ENCODE results near the gene IZUMO1R. TPM values are rescaled to one million over a fixed set of nuclear protein-coding genes. Genes with fewer than 3 reads are reported as not detected.
"Not testable (repeated sequence)": the region's sequence is repeated elsewhere in the genome, so short reads cannot be mapped to it uniquely, and the experiment has no call there.

Gene IZUMO1R
- not detected in 2 replicates for total RNA-seq (2014; rRNA removed; shearing (Covaris generic))

DNA sequence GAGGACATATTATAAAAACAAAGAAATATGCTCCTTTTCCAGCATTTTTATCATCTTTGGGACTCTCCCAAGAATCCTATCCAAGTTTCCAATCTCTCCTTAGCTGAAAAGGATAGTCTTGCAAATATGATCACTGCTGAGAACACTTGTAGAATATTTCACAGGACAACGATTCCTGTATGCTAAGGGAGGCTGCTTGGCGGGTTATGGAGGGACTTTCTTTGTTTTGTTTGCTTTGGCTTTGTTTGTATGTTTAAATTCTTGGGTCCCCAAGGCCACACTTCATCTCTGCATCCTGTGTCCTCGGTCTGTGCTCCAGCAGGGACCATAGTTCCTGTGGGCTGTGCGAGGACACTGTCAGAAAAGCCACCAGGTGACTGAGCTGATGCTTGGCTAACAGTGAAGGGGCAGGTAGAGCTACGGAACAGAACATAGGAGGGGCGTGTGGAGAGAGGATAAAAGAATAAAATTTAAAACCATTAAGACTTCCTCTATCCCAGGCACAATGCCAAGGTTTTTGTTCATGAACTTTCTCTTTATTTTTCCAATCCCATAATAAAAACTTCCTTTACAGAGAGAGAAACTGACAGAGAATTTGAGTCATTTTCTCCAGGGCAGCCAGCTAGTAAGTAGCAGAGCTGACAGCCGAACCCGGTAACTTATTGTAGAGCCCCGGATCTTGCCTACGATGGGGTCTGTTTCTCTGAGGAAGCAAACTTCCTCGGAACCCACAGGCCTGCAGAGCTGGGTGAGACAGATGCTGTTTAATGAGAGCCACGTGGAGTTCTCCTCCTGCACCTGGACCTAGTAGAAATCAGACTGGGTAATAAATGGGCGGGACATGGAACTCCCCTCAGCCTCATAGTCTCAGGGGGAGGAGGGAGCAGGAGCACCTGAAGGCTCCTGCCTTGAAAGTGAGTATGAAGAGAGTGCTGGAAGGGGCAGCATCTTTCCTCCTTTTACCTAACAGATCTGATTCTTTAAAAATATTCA is at the start of gene IZUMO1R:
Gene IZUMO1R, plus strand, starts transcription at position 615 of the 993 bp plus-strand sequence. CDS start 1,057 bp downstream, outside the sequence.
- DNase-seq (ENCODE audit: low read depth): no peak

DNA sequence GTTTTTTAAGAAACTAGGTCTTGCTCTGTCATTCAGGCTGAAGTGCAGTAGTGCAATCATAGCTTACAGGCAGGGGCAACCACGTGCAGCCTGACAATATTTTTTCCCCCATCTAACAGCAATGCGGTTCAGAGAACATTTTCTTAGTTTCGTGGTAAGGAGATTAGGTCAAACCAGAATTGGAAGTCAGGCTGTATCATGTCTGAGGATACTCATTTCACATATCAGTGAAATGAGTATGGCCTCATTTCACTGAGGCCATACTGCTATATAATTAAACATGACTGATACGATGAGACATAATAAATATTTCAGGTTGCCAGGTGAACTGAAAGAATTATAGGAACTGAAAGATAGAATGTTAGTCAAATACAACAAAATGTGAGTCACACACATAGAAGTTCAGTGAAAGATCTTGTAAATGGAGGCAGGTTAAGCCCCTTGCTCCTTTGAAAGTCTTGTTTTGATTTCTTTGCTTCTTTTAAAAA is 32.5 kb upstream of the IZUMO1R start:
- no peak for DNase-seq (ENCODE audit: low read depth)

DNA sequence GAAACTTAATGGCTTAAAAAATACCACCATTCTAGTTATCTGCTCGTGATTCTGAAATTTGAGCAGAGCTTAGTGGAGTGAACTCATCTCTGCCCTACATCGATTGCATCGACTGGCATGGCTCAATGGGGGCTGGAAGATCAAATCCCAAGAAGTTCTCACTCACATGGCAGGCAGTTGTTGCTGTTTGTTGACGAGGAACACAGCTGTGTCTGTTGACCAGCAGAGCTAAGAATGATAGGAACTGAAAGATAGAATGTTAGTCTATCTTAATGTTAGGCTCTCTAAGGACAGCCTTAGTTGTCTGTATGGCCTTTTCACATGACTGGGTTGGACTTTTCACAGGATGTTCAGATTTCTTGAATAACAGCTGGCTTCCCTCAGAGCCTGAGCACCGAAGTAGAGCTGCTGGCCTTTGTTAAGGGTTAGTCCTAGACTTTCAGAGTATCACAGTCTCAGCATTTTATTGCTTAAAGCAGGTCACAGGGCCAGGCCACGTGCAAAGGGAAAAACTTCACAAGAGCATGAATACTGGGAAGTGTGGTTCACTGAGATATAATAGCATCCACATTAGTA is 31.6 kb upstream of the IZUMO1R start:
- no peak for DNase-seq (ENCODE audit: low read depth)

DNA sequence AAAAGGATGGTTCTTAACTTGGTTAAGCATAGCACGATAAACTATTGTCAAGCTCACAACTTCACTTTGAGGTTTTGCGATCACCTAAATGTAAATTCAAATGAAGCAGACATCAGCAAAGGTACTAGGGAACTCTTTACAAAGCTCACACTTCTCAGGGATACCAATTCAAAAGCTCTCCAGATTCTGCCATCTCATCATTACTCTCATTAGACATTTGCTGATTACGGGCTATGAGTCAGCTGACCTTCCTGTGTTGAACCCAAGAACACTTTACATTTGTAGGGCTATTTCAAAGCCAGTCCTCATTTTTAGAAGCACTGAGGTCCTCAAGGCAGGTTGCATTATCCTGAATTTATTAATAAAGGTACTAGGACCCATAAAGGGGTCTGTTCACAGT is 28.4 kb upstream of the IZUMO1R start:
- DNase-seq (ENCODE audit: low read depth): no peak

DNA sequence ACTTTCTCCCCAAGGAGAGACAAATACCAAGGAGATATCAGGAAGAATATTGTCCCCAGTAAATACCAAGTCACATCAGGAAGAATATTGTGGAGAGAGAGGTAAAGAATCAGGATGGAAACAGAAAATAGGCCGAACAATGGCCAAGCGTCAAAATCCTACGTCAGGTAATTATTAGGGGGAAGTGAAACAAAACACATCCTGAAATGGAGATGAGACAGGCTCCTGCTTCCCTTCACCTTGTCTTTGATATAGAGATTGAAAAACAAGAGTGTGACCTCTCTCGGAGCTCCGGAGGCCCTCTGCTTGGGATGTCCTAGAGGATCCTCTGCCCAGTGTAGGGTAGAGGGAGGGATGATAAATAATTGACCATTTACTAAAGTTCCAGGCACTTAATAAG is 27.4 kb upstream of the IZUMO1R start:
- no peak for DNase-seq (ENCODE audit: low read depth)

- DNase-seq (ENCODE audit: low read depth): not testable (repeated sequence)
Observed at GRCh38 chr11:94278207-94278606, 26.2 kb upstream of the IZUMO1R start.

- no peak for DNase-seq (ENCODE audit: low read depth)
Observed at GRCh38 chr11:94279996-94280395, 24.4 kb upstream of the IZUMO1R start.

GRCh38 chr11:94281324-94281723 is 23.1 kb upstream of the IZUMO1R start:
- no peak for DNase-seq (ENCODE audit: low read depth)

DNA sequence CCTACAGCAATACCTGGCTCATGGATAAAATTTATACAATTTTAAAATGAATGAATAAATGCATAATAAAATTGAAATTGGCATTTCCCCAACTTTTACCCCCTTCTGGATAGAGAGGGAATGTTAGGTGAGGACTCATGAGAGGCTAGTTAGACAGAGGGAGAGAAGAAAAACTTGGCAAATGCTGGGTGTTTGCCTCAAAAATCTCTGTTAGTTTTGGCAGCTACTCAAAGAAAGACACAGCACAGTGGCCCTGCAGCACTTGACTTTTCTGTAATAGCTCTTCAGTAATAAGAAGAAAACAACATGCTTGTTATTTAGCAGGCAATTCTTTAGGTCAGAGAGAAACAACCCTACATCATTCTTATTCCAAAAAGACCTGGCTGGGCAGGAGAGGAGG is 20.7 kb upstream of the IZUMO1R start:
- no peak for DNase-seq (ENCODE audit: low read depth)

DNA sequence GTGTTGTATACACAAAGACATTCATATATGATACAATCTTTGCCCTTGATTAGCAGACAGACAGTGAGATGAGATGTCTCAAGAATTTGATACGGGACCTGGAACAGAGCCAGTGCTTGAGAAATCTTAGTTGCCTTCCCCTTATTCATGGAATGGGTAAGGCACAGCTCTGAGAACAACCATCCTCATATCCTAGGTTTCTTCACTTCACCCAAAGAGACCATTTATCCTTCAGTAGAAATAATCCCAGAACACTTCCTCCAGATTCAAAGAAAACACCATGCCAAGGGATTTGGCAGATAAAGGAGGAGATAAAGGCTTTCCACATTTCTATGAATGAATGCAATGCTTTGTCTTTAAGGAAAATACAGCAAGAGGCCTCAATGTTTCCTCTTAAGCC is 8.8 kb upstream of the IZUMO1R start:
- DNase-seq (ENCODE audit: low read depth): peak; percentile 10

GRCh38 chr11:94297985-94298576 is 6.3 kb upstream of the IZUMO1R start:
- no peak for DNase-seq (ENCODE audit: low read depth)

DNA sequence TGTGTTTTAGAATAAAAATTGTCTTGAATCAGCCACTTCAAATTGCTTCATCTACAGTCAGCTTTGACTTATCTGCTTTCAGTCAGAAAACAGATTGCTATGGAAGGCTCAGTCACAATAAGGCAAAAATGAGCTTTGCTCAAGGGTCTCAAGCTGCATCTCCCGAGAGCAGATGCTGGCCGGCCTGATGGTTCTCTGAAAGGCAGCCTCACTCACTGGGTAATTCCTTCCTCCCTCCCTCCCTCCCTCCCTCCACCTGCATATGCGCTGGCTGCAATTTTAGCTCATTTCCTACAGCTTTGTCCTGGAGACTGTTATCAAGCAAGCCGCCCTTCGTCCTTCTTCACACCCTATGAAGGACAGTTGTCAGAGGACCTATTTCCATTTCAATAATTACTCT is 1.6 kb upstream of the IZUMO1R start:
- DNase-seq (ENCODE audit: low read depth): no peak

DNA sequence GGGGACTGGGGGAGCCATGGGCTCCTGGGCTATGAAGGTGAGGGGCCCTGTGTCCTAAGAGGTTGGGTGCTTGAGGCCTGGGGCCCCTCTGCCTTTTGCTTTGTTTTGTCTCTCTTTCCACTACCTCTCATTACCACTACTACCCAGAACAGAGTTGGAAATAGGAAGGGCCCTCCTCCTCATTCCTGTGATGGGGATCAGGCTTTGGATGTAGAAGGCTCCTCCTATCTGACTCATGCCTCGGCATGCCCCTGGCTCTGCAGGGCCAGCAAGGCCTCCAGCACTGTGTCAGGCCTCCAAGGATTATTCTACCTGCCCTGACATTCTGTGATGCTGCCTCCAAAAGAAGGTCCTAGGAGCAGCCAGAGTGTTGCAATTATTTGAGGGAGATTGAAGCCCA is 766 bp downstream of the IZUMO1R start:
- DNase-seq (ENCODE audit: low read depth): peak; percentile 33

- no peak for DNase-seq (ENCODE audit: low read depth)
Observed at GRCh38 chr11:94307101-94307791, 2.9 kb downstream of the IZUMO1R start.

- no peak for DNase-seq (ENCODE audit: low read depth)
Observed at GRCh38 chr11:94308024-94308423, 3.6 kb downstream of the IZUMO1R start.

DNA sequence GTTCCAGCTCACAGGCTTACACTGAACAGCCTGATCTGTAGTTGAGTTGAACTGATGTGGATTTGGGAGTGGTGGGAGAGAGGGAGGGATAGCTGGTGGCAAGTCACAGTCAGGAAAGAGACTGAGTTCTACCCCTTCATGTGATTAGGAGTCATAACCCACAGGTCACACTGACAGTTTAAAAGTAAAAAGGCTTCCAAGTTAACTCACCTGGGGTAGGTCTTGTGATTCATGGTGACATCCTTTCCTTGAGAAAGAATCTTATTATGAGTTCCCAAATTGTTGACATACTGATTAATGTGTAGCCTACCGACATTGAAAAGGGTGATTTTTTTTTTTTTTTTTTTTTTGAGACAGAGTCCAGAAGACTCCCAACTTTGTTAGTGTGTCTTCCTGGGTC is 5.4 kb downstream of the IZUMO1R start:
- no peak for DNase-seq (ENCODE audit: low read depth)

- DNase-seq (ENCODE audit: low read depth): no peak
Observed at GRCh38 chr11:94310191-94310875, 6.0 kb downstream of the IZUMO1R start.

DNA sequence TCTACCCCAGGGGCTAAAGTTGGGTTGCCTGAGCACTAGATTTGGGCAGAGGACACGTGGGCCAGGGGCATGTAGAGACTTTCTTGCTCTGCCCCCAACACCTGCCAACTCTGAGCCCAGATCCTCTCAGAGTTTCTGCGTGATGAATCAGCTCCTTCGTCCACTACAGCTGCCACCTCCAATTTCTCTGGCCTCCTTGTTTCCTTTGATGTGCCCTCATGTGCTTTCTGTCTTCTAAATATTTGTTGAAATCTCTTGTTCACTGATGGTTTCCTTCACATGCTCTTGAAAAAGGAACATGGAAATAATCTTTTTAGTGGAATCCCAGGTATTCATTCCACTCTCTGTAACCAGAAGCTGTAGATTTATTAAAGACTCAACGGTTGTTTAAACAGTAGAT is 8.0 kb downstream of the IZUMO1R start:
- no peak for DNase-seq (ENCODE audit: low read depth)

- peak; percentile 8 for DNase-seq (ENCODE audit: low read depth)
Observed at GRCh38 chr11:94314064-94314463, 9.7 kb downstream of the IZUMO1R start.

DNA sequence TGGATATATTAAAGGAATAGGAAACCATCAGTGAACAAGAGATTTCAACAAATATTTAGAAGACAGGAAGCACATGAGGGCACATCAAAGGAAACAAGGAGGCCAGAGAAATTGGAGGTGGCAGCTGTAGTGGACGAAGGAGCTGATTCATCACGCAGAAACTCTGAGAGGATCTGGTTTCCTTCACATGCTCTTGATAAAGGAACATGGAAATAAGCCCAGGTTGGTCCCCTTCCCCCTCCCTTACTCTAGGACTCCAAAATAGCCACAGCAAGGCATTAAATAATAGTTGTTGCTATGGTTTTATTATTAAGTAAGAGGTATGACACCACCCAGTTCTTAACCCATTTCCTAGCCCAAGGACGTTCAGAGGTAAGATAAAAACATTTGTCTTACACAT is 11.3 kb downstream of the IZUMO1R start:
- DNase-seq (ENCODE audit: low read depth): peak; percentile 43

DNA sequence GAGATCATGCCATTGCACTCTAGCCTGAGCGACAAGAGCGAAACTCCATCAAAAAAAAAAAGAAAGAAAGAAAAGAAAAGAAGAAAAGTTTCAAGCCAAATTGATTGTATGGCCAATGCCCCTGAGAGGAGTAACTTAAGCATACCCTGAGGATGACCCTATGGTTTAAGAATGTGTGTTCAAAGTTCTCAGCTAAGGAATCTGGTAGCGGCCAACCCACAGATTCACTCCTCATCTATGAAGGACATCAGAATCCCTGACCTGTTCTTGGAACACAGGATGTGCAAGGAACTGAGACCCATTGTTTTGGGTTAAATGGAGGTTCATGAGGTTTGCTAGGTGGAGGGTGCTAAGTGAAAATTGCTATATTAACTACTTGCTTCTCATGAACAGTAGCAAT is 18.1 kb downstream of the IZUMO1R start:
- no peak for DNase-seq (ENCODE audit: low read depth)
